GM21515 (cell line): ENCODE measurements around the gene TINAGL1.

Source experiments
- ATAC-seq: cut with Tn5 transposase; IDR thresholded peaks from one replicate; pipeline ENCODE4 v1.9.1; 2021; ENCODE audit not compliant: unreplicated experiment

Gene TINAGL1, protein sequence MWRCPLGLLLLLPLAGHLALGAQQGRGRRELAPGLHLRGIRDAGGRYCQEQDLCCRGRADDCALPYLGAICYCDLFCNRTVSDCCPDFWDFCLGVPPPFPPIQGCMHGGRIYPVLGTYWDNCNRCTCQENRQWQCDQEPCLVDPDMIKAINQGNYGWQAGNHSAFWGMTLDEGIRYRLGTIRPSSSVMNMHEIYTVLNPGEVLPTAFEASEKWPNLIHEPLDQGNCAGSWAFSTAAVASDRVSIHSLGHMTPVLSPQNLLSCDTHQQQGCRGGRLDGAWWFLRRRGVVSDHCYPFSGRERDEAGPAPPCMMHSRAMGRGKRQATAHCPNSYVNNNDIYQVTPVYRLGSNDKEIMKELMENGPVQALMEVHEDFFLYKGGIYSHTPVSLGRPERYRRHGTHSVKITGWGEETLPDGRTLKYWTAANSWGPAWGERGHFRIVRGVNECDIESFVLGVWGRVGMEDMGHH

DNA sequence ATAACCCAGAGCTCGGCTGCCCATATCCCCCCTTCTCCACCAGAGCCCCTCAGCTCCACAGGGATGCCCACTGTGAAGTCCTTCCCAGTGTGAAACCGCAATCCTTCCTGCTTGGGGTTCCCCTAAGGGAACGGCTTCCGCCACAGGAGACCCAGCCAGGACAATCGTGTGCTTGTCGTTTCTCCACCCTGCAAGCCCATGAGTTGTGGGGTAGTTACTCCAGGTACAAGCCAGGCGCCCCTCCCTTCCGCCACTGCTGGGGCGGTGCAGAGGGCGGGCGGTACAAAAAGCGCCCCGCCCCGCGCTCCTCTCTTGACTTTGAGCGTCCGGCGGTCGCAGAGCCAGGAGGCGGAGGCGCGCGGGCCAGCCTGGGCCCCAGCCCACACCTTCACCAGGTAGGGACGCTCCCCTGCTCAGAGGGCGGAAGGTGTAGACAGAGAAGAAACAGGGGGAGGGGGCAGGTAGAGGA lies at the start of gene TINAGL1:
TSS of gene TINAGL1 (plus strand) at position 315 of the 469 bp plus-strand sequence. CDS start 634 bp downstream, outside the sequence.
- no peak for ATAC-seq

DNA sequence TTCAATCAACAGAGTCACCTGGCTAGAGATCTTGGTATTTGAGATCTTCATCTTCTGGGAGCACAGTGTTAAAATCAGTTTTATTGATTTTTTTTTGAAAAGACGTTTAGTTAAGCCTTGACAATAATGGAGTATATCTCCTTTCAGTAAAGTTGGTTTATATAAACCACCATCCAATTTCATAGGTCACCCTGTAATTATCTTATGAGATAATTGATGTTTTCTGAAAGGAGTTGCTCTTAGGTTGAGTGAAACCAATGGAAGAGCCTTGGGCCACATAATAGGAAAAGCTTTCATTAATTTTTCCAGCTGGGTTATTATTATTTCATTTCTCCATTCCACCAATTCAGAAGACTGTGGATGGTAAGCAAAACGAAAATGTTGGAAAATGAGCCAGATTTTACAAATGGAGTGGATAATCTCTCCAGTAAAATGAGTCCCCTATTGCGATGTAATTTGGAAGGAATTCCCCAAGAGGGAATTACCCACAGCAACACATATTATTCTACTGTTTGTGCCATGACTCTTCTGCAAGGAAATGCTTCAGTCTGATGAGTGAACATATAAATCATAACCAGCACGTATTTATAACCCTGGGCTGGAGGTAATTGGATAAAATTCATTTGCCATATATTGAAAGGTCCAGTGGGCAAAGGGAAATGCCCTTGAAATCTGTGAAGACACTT lies 46.2 kb upstream of the TINAGL1 start:
- ATAC-seq: no peak

DNA sequence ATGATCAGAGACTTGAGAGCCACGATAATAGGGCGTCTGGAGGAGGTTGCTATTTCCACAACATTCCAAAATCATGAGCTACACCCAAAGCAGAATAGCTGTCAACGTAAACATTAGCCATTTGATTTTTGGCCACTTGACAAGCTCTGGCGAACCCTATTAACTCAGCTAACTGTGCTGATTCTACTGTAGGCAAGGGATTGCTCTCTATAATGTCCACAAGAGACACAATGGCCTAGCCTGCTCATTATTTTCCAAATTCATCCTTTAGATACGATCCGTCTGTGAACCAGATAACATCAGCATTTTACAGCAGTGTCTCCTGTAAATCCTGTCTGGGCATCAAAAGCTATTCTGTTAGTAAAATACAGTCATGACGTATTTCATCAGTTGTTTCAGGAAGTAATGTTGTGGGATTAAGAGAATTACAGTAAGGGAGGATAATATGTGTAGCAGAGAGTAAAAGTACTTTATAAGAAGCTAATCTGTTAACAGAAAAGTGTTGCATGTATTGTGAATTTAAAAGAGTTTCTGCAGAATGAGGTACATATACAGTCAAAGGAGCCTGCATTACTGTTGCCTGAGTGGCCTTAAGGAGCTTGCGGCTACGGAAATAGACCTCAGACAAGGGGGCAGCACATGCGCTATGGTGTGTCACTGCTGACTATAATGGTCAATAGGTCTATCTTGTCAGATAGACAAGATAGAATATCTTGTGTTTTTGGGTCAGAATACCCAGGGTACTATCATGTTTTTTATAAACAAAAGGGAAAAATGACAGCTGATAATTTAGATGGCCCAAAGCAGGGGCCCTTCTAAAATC lies 44.9 kb upstream of the TINAGL1 start:
- ATAC-seq: no peak

DNA sequence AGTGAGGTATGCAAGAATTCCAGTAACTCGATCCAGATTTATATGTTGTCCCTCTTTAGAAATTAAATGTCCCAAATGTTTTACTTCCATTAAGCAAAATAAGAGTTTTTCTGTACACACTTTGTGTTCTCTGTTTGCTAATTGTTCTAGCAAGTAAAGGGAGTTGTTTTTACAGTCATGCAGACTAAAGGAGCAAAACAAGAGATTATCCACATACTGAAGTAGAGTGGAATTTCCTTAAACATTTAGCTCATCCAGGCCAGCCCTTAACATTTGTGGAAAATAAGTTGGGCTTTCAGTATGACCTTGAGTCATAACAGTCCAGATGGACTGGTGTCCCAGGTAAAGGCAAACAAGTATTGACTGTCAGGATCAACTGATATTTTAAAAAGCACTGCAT lies 44.1 kb upstream of the TINAGL1 start:
- no peak for ATAC-seq

DNA sequence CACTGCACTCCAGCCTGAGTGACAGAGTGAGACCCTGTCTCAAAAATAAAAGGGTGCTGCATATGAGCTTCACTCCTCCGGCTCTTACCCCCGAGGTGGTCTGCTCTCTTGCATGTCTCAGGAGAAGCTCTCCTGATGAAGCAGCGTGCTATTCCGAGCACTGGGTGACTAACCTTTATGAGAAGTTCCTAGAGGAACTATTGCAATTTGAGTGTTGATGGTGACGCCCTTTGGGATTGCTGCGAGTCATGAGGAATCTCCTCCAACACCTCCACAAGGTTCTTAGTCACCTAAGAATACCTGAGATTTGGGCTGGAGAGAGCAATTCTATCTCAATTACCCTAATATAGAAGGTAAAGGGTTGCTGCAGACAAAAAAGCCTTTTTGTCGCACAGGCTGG lies 40.8 kb upstream of the TINAGL1 start:
- ATAC-seq: no peak

DNA sequence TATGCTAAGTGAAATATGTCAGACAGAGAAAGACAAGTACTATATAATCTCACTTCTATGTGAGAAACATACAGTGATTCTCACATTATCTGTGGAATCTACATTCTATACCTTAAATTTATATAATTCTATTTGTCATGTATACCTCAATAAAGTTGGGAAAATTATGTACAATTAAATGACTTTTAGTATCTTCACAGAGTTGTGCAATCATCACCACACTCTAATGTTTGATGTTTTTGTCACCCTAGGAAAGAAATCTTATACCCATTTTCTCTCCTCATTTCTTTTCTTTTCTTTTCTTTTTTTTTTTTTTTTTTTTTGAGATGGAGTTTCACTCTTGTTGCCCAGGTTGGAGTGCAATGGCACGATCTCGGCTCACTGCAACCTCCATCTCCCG lies 37.0 kb upstream of the TINAGL1 start:
- no peak for ATAC-seq

DNA sequence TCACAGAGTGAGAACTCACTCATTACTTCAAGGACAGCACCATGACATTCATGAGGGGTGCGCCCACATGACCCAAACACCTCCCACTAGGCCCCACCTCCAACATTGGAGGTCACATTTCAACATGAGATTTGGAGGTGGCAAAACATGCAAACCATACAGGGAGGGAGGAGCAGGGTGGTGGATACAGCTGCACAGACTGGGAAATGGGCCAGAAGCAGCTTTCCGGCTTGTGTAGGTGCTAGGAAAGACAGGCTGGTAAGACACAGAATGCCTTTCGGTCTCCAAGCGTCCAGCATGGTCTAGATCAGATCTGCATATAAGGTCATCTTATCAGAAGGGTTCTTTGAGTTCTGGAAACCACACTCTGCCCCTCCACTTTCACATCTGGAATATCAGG lies 35.1 kb upstream of the TINAGL1 start:
- ATAC-seq: no peak

DNA sequence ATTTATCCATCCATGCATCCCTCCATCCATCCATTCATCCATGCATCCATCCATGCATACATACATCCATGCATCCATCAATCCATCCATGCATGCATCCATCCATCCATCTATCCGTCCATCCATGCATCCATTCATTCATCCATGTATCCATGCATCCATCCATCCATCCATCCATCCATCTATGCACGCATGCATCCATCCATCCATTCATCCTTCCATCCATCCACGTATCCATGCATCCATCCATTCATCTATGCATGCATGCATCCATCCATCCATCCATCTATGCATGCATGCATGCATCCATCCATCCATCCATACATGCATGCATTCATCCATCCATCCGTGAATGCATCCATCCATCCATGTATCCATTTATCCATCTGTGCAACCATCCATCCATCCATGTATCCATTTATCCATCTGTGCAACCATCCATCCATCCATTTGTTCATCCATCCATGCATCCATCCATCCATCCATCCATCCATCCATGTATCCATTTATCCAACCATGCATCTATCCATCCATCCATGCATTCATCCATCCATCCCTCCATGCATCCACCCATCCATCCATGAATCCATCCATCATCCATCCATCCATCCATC lies 30.3 kb upstream of the TINAGL1 start:
- no peak for ATAC-seq

DNA sequence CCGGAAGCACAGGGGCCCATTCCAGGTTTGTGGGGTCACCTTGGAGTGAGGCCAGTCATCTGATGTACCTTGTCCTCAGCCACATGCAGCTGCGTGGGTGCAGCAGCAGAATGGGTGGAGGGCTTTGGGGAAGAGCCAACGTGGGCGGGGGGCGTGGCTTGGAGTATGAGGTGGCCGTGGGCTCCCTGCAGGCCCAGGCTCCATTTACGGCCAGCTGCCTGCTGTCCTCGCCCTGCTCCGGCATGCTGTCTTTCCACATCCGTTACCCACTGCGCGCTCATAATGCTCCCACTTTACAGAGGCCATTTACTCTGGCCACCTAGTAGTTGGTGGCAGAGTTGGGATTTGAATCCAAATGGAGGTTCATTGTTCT lies 27.8 kb upstream of the TINAGL1 start:
- peak; percentile 22 for ATAC-seq

DNA sequence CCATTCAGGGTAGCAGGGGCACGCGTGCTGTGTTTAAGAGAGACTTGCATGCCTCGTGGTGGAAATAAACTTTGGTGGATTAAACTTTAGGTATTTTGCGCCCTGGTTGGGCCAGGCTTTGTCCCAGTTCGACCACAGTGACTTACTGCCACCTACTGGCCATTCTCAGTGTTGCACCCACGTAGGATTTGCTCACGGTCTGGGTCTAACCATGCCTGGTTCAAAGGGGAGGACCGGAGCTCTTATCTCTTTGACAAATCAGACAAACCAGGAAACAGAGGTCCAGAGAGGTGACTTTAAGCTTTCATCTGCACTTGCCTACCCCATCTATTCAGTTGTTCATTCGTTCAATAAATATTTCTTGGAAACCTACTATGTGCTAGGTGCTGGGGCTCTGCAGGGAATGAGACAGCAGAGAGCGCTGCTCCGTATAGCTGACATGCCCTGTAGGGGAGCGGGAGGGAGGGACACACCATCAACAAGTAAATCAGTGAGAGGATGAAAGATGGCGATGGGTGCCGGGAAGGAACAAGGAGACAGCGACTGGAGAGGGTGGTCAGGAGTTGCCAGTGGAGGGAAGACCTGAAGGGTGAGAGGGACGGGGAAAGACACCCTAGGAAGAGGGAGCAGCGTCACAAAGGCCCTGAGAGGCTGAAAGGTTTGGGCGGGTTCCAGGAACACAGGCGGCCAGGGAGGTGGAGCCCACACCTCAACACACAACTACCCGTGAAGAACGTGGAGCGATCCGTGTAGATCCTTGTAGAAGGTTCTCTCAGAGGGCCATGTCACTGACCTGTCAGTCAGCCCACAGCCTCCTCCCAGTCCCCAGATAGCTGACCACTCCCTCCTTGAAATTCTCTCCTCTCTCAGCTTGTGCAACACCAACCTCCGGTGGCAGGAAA lies 27.2 kb upstream of the TINAGL1 start:
- peak; percentile 80 for ATAC-seq

DNA sequence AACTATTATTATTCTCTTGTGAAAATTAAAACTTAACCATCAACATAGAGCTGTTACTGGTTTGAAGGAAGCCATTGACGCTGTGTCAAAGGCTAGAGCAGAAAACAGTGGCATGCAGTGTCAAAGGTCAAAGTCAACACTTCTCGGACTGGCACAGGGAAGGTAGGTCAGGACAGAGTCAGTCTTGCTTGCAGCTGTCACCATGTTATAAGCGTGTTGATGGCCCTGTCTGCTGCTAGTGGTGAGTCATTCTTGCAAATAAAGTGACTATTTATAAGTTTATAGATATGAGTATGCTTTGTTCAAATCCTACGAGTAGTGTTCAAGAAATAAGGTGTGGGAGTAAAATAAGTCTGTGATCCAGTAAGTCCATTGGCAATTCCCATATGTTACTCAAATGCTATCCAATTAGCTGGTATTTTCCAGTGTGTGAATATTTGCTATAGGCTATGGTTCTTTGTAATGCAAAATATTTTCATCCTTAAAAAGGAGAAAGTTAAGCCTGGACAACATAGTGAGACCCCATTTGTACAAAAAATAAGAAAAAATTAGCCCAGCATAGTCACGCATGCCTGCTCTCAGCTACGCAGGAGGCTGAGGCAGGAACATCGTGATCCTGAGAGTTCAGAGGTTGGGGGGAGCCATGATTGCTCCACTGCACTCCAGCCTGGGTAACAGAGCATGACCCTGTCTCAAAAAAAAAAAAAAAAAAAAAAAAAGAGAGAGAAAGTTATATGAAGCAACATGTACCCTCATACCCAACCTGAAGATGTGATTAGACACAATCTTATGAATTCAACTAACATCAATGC lies 26.3 kb upstream of the TINAGL1 start:
- ATAC-seq: no peak

DNA sequence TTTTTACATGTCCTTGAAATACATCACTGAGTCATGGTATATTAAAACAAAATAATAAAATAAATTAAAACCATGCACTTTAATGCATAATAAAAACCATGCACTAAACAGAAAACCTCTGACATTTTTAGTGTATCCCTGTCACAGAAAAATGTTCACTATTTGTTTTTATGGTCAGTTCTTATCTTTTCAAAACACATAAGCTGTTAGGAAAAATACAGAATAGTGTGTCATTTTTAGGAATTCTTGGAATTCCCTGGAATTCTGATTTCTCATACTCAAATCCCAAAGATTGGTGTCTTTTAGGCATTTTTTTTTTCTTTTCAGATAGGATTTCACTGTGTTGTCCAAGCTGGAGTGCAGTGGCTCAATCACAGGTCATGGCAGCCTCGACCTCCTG lies 25.1 kb upstream of the TINAGL1 start:
- no peak for ATAC-seq

DNA sequence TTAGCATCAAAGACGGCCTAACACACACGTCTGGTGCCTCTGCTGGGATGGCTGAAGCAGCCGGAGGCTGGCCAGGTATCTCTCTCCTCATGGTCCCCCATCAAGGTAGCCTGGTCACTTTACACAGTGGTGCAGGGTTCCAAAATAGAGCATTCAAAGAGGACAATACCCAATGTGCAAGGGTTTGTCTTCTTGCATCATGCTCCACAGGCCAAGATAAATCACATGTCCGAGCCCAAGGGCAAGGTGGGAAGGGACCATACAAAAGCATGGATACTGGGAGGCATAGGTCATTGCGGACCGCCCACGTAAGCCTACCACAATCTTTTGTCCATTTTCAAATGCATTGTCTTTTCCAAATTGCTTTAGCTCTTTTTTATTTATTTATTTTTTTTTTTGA lies 23.8 kb upstream of the TINAGL1 start:
- ATAC-seq: no peak

DNA sequence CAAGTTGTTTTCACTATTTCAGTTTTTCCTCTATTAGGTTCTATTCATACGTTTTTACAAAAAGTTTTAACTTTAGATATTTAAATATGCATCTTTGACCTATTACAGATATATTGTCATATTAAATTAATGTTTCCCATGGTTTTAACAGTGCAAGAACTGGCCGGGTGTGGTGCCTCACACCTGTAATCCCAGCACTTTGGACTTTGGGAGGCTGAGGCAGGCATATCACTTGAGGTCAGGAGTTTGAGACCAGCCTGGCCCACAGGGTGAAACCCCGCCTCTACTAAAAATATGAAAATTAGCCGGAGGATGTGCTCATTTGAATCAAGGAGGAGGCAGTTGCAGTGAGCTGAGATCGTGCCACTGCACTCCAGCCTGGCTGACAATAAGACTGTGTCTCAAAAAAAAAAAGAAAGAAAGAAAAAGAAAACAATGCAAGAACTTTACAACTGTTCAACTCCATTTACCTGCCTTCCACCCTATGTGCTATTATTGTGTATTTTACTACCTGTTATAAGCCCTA lies 19.8 kb upstream of the TINAGL1 start:
- no peak for ATAC-seq

DNA sequence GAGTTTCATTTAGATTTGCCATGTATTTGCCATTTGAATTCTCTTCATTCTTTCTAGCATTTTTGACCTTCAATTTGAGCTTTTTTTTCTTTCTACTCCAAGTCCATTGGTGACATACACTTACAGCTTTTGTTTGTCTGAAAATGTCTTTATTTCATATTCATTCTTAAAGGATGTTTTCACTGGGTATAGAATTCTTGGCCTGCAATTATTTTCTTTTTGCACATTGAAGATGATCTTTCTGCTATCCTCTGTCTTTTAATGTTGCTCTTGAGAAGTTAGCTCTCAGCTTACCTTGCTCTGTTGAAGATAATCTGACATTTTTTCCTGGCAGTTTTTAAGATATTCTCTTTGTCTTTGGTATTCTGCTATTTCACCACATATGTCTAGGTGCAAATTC lies 16.6 kb upstream of the TINAGL1 start:
- ATAC-seq: no peak

DNA sequence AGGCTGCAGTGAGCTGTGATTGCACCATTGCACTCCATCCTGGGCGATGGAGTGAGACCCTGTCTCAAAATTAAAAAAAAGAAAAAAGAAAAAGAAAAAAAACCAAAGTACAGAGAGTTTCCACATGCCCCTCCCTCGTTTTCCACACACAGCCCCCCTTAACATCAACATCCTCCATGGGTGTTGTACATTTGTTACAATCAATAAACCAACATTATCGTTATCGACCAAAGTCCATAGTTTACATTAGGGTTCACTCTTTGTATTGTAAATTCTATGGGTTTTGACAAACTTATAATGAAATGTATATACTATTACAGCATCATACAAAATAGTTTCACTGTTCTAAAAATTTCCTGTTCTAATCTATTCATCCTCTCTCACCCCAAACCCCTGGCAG lies 15.9 kb upstream of the TINAGL1 start:
- ATAC-seq: no peak

DNA sequence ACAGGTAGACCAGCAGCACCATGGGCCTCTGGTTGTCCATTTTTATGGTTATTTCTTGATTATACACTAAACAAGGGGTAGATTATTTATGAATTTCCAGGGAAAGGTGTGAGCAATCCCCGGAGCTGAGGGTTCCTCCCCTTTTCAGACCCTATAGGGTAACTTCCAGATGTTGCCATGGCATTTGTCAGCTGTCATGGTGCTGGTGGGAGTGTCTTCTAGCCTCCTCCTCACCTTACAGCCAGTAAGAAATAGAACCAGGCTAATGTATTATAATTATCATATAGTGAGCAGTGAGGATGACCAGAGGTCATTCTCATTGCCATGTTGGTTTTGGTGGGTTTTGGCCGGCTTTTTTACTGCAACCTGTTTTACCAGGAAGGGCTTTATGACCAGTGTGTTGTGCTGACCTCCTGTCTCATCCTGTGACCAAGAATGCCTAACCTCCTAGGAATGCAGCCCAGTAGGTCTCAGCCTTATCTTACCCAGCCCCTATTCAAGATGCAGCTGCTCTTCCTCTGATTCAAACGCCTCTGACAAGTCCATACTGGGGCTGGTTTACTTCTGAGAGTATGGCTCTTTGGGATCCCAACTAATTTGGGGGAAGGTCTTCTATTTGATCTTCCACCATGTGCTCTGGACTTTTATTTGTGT lies 13.5 kb upstream of the TINAGL1 start:
- ATAC-seq: no peak

DNA sequence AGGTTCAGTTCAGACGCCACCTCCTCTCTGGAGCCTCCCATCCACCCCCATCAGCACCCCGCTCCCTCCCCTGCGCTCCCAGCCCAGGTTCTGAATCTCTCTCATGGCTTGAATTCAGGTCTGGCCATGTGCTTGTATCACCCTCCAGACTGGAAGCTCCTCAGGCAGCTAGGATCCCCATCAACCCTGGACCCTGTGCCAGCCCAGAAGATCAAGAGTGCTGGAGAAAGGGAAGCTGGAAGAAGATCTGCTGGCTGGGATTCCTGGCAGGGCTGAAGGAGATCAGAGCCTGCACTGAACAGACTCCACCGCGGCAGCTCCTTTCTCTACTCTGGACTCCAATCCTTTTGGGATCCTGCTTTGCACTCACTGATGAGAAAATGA lies 11.7 kb upstream of the TINAGL1 start:
- ATAC-seq: no peak
